Middle frontal gyrus (tissue), 1 donor: ENCODE measurements around the gene HERC2.
"Not testable (repeated sequence)": the region's sequence is repeated elsewhere in the genome, so short reads cannot be mapped to it uniquely, and the experiment has no call there.

ENCODE experiments used
- DNase-seq: peaks from one replicate; pipeline ENCODE4 v3.0.0-alpha.2; 2015; ENCODE audit warnings: low spot score; ENCODE audit errors: extremely low spot score

Gene HERC2

DNA sequence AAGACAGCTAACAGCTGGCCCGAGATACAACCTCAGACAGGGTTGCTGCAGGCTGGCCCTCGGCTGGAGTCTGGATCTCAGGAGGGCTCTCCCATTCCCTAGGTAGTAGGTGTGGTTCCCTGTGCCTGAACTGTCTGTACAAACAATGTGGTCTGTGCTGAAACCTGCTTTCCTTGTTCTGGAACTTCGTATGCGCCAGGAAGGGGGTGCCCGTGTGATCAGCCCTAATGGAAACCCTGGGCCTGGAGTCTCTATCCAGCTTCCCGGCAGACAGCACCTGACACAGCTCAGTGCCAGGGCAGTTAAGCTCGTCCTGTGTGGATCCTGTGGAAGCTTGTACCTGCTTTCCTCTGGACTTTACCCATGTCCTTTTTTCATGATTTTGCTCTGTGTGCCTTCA, 99.4 kb downstream of the HERC2 start:
- DNase-seq: not testable (repeated sequence)

DNA sequence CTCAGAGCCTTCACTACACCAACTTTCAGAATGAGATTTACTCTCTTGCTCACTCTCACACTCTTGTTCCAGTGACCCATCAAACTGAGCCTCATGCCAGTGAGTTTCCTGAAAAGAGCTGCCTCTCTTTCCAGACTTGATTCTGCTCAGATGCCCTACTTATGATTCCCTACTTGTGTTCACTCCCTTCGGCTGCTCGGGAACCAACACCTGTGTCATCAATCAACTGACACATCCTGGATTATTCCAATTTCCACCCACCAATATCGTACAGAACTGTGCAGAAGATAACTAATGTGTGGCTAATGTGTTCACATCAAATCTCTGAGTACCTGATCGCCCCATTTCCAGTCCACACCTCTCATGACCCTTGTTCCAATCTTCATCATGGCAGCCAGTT, 100.3 kb downstream of the HERC2 start:
- not testable (repeated sequence) for DNase-seq

DNA sequence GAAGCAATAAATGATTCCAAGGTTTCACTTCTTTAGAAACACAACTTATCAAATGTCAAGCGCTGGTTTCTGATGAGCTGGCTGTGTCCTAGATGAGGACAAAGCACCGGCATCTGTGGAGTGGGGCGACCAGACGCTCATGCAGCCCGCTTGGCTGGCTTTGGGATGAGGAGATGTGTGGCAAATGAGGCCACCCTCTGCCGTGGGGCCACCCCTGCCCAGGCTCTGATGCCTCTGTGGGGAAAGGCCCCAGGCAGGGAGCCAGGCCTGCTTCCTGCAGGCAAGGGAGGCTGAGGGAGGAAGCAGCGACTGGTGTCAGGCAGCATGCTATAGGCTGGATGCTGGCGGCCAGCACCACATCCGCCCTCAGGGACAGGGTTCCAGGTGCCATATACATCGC, 102.9 kb downstream of the HERC2 start:
- no peak for DNase-seq

DNA sequence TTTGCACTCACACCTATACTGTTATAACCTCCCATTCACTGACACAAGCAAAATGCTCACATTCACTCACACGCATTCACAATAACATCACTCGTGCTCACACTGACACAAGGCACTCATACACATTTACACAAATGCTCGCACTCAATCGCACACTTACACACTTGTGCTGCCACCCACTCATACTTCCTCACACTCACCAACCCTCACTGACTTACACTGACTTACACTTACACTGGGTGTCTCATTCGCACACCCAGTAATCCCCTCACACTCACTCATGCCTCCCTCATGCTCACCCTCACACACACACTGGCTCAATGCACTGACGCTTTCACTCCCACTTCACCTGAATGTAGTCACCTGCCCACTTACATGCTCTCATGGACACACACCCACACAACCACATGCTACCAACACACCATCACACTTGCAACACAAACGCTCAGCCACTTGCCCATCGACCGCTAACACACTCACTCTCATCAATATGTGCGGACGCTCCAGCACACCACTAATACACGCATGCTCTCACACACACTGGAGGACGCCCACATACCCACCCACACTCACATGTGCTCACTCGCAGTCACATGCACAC, 104.9 kb downstream of the HERC2 start:
- not testable (repeated sequence) for DNase-seq

DNA sequence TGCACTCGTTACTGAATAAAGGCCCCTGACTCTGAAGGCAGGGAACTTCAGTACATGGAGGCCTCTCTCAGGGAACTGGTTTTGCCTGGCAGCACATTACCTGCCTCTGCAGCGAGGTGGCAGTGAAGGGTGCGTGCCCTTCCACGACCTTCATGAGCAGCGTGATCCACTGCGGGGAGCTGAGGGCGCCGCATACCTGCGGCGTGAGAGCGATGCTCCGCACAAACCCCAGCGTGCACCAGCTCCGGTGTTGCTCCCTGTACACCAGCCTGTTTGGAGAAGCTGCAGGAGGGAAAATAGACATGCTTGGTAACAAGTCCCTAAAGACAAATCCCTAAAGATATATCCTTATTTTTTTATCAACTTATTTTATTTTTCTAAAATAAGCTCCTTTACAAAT, 106.5 kb downstream of the HERC2 start:
- not testable (repeated sequence) for DNase-seq

DNA sequence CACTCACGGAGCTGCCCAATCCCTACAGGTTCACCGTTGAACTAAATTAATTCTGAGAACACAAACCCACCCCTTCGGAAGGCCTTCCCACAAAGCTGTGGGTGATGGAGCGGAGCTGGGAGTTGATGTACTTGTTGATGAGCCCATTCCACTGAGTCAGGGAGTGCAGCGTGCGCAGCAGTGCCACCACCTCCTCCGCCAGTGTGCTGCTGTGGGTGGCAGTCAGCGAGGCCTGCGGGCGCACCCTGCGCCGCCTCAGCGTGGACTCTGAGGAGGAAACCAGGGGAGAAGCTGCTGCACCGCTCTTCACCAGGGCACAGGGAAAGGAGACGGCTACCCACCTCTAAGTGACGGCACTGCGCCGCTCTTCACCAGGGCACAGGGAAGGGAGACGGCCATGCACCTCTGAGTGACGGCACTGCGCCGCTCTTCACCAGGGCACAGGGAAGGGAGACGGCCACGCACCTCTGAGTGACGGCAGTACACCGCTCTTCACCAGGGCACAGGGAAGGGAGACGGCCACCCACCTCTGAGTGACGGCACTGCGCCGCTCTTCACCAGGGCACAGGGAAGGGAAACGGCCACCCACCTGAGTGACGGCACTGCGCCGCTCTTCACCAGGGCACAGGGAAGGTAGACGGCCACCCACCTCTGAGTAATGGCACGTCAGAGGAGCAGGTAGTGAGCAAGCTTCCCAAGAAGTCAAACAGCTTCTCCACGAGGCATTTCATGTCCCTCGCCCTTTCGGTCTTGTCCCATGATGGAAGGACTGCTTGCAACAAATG, 107.8 kb downstream of the HERC2 start:
- DNase-seq: not testable (repeated sequence)

DNA sequence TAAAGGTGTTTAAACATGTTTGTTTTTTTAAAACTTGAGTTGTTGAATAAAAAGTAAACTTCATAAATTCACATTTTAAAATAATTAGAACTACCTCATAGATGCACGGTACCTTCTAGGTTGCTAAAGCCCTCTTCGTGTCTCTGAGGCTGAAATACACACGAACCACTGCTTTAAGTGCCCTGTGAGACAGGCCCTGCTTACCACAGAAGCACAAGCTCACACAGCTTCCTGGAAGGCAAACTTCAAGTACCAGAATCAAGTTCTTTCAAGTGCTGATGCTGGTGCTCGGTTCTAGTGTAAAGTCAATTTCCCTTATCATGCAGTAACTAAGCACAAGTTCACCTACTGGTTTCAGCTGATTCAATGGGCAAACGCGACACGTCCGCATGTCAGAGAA, 108.6 kb downstream of the HERC2 start:
- not testable (repeated sequence) for DNase-seq

DNA sequence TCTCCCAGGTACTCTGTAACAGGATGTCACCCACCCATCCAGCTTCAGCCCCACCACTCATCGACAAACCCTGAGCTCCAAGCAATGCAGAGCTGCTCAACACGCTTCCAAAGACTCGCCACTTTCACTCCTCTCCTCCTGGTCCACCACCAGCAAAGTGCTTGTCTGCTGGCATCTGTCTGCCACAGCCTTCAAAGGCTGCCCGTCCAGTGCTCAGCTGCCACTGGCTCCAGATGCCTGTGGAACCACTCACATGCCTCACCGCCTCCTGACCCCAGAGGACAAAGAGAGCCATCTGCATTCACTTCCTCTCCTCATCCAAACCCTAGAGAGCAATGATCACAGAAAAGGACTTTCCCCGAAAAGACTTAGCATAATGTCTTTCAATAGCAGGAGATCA, 113.4 kb downstream of the HERC2 start:
- DNase-seq: no peak

DNA sequence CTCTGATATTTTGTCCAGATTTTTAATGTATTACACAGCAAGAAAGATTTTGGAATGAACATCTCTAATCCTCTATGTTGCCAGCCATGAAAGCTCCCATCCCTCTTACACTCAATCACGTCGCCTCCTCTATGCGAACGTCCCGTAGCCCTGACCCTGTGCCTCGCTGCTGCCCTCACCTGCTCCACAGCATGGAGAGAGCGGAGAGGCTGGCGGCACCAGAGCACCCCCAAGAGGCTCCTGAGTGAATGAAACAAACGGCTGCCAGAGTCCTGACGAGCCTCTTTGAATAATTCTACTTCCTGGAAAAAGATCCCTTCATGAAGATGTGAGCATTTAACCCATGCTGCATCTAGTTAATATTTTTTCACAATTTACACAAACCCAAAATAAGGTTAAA, 116.3 kb downstream of the HERC2 start:
- DNase-seq: not testable (repeated sequence)

DNA sequence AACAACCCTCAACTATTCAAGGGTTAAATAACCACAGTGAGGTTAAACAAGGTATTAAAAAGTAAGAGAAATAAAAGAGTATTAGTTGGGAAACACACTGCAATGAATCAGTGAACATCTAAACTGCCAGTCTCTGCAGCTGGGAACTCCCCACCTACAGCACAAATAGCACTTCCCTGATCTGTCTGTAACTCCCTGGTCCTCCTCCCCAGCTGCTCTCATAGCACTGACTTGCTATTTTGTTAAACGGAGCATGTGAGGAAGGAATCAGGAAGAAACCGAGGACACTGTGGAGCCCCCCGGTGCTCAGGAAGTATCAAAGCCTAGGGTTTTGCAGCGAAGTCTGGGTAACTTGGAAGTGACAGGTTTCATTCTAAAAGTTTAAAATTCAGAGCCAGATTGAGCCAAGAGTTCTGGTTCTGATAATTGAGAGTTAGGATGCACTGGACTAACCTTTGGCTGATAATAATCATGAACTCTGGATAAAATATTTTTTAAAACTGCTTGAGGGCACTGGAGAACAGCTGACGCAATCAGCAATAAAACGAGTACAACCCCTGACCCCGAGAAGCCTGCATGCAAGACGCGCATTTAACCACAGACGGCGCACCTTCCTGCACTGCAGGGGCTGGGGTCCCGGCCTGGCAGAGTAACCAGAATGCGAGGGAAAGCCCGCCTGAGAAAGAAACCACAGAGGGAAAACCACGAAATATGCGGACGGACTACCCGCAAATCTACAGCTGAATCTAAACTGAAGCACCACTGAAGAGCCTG, 118.7 kb downstream of the HERC2 start:
- not testable (repeated sequence) for DNase-seq

DNA sequence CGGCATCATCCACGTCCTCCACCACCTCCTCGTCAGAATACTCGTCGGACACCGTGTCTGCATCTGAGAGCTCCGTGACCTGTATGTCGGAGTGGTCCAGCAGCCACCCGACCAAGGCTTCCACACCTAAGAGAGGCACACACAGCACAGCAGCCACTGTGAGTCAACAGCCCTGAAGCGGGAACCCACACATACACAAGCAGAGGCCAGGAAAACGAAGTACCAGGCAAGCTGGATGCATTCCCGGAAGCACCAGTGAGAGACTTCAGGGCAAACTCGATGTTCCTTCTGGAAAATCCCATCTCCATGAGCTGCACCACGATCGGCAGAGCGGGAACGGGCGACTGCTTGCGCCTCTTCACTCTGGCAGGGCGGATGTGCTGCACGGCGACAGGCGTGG, 119.9 kb downstream of the HERC2 start:
- DNase-seq: not testable (repeated sequence)

DNA sequence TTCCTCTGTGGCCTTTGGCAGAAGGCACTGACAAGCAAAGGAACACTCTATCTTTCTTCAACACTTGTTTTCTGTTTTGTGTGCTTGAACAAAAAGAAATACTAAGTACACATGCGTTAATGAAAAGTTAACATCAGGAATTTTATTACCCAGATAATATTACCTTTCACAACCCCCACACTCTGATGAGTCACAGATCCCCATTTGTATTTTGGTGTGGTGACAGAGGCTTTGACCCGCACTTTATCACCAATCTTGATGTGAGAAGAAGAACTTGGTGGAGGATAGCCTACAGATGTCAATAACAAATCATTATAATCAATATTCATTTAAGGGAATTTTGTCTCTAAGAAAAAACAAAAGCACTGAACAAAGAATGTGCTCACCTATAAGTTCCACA, 123.8 kb downstream of the HERC2 start:
- not testable (repeated sequence) for DNase-seq

DNA sequence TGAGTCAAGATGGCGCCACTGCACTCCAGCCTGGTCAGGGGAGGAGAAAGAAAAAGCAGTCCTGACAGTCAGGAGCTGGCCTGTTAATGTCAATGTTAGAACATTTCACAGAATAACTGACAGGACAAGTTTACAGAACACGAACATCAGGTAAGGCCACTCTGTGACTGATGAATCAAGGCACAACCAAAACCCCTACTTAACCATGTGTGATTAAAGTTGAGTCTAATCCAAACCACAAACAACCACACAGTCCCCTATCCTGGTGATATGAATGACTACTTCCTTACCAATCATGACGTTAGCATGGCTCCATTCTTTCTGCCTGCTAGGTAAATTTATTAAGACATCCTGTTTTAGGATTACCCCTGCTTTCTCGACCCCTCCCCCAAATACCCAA, 124.3 kb downstream of the HERC2 start:
- not testable (repeated sequence) for DNase-seq

DNA sequence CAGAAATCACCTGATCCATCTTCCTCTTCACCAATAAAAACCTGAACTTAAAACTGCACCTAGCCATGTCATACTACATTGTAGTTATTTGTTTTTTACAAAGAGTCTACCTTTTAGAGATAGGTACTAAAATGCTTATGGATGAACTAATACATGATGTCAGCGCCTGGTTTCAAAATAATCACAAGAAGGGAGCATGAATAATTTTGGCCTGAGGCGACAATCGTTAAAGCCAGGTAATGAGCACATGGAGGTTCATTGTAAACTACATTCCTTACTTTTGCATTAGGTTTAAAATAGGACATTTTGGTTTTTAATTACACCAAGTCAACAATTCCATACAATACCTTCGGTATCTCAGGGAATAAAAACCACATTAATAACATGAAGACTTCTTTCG, 125.4 kb downstream of the HERC2 start:
- not testable (repeated sequence) for DNase-seq

DNA sequence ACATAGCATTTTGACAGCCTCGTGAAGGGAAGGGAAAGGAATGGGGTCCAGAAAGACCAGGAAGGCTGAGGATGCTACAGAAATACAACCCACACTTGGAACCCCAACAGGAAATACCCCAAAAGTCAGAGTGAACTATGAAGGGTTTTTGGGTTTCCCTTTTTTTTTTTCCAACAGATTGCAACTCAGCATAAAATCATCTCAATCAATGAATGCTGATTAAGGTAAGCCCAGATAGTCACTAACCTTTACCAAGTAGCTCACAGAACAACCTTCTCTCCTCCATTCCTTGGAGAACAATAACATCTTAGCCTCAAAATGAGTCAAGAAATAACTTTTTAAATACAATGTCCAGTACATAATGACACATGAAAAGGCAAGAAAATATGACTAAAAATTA, 129.2 kb downstream of the HERC2 start:
- DNase-seq: no peak

DNA sequence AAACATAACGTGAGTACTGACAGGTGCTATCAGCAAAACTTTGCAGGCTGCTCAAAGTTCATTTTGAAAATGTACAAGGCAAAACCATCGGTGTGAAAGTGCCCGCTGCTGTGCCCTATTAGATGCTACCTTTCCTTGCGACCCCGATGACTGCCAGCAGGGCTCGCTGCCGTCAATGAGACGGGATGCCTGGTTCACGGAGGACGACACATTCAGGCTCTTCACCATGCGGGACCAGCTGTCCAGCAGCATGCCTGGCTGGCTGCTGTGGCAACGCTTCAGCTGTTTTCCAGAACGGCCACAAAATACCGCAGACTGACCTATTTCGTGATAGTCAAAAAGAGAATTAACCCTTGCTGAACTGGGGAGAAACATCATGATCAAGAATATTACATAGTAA, 130.1 kb downstream of the HERC2 start:
- peak; percentile 22 for DNase-seq

DNA sequence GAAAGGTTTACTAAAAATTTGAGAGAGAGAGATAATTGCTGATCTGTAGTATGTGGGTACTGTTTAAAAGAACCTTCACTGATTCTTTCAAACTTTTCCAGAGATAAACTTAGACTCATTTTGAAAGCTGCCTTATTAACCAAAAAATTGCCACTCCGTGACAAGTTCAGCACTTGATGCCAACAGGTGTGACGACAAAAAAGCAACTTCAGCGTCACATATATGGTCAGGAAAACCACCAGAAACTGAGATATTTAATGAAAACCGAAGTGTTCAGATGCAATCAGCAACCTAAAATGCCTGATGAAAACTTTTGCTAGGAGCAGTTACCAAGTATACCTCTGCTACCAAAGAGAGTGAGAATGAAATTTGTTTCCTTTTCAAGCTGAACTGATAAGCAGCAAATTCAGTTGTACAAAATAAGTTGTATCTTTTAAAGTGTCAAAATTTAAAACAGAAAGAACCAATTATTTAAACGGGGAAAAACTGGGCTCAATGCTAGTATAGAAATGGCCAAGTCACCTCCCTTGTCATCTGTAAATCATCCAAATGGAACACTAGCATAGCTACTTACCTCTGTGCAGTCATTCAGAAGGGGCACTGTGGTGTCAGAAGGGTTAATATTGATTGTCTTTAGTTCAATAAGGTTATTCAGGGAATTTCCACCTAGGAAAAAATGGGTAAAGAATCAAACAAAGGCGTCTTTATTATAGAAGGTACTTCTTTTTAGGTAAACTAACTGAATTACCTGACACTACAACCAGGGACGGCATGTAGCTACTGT, 131.4 kb downstream of the HERC2 start:
- no peak for DNase-seq

DNA sequence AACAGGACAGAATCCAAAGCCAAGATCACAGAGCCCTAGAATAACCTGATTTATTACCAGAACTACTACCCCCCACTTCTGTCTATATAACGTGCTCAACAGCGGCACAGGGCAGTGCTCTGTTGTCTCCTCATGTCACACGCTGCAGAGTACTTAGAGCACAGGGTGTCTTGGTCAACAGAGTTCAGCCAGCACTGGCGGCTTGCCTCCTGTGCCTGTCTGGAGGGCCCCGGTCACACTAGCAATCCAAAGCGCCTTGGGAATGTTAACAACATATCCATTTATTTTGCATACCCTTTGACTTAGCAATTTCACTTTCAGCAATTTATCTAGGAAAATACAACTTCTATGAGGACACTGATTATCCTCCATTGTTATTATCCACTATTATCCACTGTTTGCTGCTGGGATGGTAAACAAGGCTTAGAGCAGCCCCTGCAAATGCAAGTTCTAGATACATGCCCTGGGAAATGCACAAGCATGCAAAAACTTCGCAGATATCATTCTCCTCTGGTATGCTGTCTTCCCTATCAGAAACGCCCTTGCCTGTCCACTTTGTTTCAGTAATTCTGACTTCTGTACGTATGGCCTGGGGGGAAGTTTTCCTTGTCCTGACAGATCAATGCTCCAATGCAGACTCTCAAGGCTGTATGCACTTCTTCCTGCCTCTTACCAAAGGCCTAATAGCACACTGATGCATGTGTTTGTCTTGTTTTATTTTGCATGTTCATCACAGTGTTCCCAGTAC, 136.7 kb downstream of the HERC2 start:
- DNase-seq: no peak

DNA sequence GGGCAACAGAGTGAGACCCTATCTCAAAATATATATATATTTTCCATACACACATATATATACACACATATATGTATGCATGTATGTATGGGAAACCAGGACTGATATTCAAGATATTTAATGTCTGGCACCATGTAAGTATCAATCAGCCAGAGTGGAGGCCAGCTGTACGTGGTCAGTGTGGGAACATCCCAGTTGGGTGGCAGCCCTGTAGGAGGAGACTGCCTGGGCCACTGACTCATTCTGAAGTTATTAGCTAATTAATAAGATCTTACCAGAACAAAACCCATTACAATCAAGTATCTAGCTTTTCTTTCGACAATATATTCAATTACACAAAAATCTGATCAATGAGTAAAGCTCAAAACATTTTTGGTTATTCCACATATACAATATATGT, 137.8 kb downstream of the HERC2 start:
- DNase-seq: no peak

DNA sequence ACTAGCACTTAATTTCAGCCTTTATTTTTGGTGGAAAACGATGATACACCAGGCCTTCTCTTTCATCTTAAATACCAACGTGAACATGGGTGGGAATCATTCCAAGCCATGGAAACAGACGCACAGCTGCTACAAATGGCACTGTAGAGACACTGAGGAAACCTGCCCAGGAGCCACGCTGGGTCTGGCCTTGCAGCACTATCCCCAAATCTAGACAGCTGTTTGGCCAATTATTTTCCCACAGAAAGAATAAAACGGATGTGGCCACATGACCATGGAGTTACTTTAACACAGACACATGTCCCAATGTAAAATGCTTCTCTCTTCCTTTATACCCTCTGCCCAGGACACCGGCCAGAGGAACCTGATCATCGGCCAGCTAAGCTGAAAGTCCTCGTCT, 139.2 kb downstream of the HERC2 start:
- no peak for DNase-seq

DNA sequence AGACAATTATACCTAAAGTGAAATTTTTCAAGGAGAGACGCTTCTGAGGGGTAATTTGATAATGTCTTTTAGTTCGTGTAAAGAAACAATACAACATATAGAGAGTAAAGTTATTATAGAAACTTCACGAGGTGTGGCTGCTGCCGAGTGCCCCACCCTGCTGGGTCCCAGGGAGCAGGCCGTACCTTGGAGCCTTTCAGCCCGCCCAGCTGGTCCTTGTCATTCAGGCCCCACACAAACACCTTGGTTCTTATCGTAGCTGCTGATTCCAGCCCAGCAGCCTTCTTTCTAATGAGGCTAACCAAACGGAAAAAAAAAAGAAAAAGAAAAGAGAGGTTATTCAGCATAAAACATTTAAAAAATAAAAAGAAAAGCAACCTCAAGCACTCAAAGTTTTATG, 139.8 kb downstream of the HERC2 start:
- no peak for DNase-seq
